ENCODE measurements around the gene ADISSP.
"Not testable (repeated sequence)": the region's sequence is repeated elsewhere in the genome, so short reads cannot be mapped to it uniquely, and the experiment has no call there.

Gene ADISSP

GRCh38 chr20:3794168-3794567, 26.6 kb upstream of the ADISSP start:
- CTCF ChIA-PET, H3K9me3 Mint-ChIP-seq, H3K4me3 Mint-ChIP-seq, H3K27ac Mint-ChIP-seq, DNase-seq: not testable (repeated sequence)
- peaks cover 10% of the 10 kb centered on the region for H3K27me3 Mint-ChIP-seq
- peaks cover 30% of the 10 kb centered on the region for H3K4me1 Mint-ChIP-seq
- peaks cover 33% of the 10 kb centered on the region for H3K36me3 Mint-ChIP-seq

GRCh38 chr20:3789201-3789600, 21.6 kb upstream of the ADISSP start:
- H3K27ac Mint-ChIP-seq: peak overlapping the region; percentile 49
- CTCF ChIA-PET: interaction anchor here (2.5 to 6.9 kb wide), 3 partner anchors 25 to 66 kb away, joined by 18 to 52 read pairs (median 49); partner anchors contain the start of gene AP5S1
- not testable (repeated sequence) for H3K4me3 Mint-ChIP-seq, H3K36me3 Mint-ChIP-seq, DNase-seq, H3K9me3 Mint-ChIP-seq
- peaks cover 10% of the 10 kb centered on the region for H3K27me3 Mint-ChIP-seq
- peaks cover 36% of the 10 kb centered on the region for H3K4me1 Mint-ChIP-seq

GRCh38 chr20:3788685-3789155, 21.2 kb upstream of the ADISSP start:
- CTCF ChIA-PET: interaction anchor here (2.5 to 6.9 kb wide), 3 partner anchors 26 to 67 kb away, joined by 18 to 52 read pairs (median 49); partner anchors contain the start of gene AP5S1
- no peak for DNase-seq
- Mint-ChIP-seq H3K27ac (peak overlapping the region; percentile 49), H3K36me3 (peaks cover 10% of the 10 kb centered on the region), H3K27me3 (peaks cover 10% of the 10 kb centered on the region), H3K4me1 (peaks cover 37% of the 10 kb centered on the region), H3K9me3 (no peaks in the 10 kb centered on the region), H3K4me3 (no peak overlapping the region)

DNA sequence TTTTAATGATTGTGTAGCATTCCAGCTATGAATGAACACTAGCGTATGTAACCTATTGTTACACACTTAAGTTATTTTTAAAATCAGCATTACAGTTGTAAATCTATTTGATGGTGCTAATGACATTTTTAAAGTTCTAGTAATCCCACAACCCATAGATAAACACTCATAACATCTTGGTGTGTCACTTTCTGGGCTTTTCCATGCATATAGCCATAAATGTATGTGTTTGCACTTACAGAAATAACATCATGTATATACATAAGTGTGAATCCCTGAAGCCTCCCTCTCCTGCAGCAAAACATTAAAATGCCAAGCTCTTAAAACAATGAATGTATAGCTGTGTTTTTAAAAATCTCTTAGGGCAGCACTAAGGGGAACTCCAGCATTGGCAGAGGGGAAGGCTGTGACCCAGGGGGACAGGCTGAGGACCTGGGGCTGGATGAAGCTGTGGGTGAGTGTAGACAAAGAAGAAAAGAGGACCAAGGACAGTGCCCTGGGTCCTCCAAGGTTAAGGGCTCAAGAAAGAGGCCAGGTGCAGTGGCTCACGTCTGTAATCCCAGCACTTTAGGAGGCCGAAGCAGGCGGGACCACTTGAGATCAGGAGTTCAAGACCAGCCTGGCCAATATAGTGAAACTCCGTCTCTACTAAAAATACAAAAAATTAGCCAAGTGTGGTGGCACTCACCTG, 19.9 kb upstream of the ADISSP start:
- peaks cover 10% of the 10 kb centered on the region for H3K27me3 Mint-ChIP-seq
- peaks cover 48% of the 10 kb centered on the region for H3K4me1 Mint-ChIP-seq
- peaks cover 17% of the 10 kb centered on the region for H3K36me3 Mint-ChIP-seq
- peak overlapping the region; percentile 60 for H3K27ac Mint-ChIP-seq
- CTCF ChIA-PET: interaction anchor here (0.7 to 6.9 kb wide), 6 partner anchors 8 to 68 kb away, joined by 3 to 52 read pairs (median 13); partner anchors contain the start of genes ADISSP and AP5S1
- no peaks in the 10 kb centered on the region for H3K9me3 Mint-ChIP-seq
- H3K4me3 Mint-ChIP-seq: peak overlapping the region; percentile 71
- no peak for DNase-seq

DNA sequence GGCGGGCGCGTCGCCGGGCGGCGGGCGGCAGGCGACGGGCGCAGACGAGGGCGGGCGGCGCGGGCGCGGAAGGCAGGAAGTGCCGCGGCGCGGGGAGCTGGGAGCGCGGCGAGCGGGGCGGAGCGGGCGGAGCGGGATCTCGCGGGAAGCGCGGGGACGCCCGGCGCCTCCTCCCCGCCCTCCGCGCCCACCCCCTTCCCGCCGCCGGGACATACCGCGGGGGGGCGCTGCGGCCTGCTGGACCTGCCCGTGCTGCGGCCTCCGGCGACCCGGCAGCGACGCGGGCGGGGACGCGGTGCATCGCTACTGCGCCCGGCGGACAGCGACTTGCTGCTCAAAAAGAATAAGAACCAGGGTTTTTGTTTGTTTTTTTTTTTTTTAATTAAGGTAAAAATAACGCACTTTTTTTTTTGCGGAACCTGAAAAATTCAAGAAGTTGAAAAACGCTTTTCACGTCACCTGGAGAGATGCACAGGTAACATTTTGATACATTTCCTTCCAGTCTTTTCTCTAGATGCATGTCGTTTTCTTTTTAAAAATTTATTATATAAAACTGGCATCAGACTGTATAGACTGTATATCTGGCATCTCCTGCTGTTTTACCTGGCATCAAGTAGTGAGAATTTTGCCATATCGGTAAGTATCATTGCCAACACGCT, 19.2 kb upstream of the ADISSP start, which contains the start of gene CENPB:
TSS of gene CENPB (minus strand) at position 76 of the 659 bp plus-strand sequence. CDS start 257 bp downstream, outside the sequence.
- H3K4me1 Mint-ChIP-seq: peaks cover 52% of the 10 kb centered on the region
- H3K36me3 Mint-ChIP-seq: peaks cover 17% of the 10 kb centered on the region
- DNase-seq: peak; percentile 91
- peaks cover 14% of the 10 kb centered on the region for H3K27me3 Mint-ChIP-seq
- no peaks in the 10 kb centered on the region for H3K9me3 Mint-ChIP-seq
- peak within 1 kb of the TSS; percentile 84 for H3K27ac Mint-ChIP-seq
- CTCF ChIA-PET: interaction anchor here (0.7 to 6.9 kb wide), 9 partner anchors 8 to 69 kb away, joined by 3 to 52 read pairs (median 6); partner anchors contain the start of genes ADISSP and AP5S1
- peak within 1 kb of the TSS; percentile 81 for H3K4me3 Mint-ChIP-seq

- peak; percentile 69 for DNase-seq
- Mint-ChIP-seq H3K36me3 (peaks cover 17% of the 10 kb centered on the region), H3K9me3 (no peaks in the 10 kb centered on the region), H3K4me3 (peak overlapping the region; percentile 81), H3K4me1 (peaks cover 59% of the 10 kb centered on the region), H3K27me3 (peaks cover 16% of the 10 kb centered on the region), H3K27ac (peak overlapping the region; percentile 84)
- CTCF ChIA-PET: interaction anchor here (1.0 to 6.9 kb wide), 6 partner anchors 18 to 69 kb away, joined by 4 to 52 read pairs (median 7); partner anchors contain the start of genes ADISSP and AP5S1
Measured at GRCh38 chr20:3786126-3786484, 18.6 kb upstream of the ADISSP start.

DNA sequence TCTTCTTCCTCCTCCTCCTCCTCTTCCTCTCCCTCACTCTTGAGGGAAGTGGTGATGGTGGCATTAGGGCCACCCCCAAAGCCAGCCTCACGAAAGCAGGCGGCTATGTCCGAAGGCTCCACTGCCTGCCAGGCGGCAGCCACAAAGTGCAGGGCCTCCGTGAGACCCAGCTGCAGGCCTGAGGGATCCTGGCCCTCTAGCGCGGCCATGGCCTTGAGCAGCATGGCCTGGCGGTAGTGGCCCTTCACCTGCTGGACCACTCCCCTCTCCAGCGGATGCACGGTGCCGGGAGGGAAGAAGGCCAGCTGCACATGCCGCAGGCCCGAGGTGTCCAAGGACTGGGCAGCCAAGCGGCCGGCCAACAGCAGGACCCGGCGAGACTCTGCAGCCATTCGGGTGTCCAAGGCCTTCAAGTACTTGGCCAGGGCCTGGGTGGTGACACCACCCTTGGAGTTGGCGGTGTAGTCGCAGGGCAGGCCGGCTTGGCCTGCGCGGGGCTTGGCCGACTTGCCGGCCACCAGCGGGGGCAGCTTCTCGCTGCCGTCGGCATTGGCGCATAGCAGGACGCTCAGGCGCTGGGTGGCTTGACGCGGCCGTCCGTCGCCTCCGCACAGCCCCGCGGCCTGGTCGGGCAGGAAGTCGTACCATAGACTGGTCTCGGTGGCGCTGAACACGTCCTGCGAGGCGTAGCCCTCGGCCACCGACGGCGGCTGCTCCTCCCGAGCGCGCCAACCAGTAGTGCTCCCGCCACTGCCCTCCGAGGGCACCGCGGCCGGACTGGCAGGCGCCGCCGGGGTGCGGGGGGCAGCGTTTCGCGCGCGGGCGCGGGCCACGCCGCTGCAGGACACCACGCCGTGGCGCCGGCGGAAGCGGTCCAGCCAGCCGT, 17.9 kb upstream of the ADISSP start:
- H3K4me1 Mint-ChIP-seq: peaks cover 65% of the 10 kb centered on the region

DNA sequence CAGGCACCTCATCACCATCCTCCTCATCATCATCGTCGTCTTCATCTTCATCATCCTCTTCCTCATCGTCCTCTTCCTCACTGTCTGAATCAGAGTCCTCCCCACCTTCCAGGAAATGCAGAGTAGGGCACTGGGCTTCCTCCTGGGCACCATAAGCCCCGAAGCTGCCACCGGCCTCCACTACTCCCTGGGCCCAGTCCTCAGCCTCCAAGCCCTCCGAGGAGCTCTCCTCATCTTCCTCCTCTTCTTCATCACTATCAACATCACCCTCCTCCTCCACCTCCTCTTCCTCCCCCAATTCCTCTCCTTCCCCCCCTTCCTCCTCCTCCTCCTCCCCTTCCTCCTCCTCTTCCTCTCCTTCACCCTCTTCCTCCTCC, 17.3 kb upstream of the ADISSP start:
- Mint-ChIP-seq H3K36me3 (peaks cover 17% of the 10 kb centered on the region), H3K4me3 (peak overlapping the region; percentile 47), H3K27ac (peak overlapping the region; percentile 65), H3K4me1 (peaks cover 67% of the 10 kb centered on the region), H3K9me3 (no peaks in the 10 kb centered on the region), H3K27me3 (peaks cover 25% of the 10 kb centered on the region)
- CTCF ChIA-PET: interaction anchor here (1.7 to 5.1 kb wide), 2 partner anchors 31 to 71 kb away, joined by 6 to 49 read pairs; no protein-coding TSS in a partner anchor
- DNase-seq: no peak

More for the DNA sequence above, 17.9 kb upstream of the ADISSP start:
- H3K4me3 Mint-ChIP-seq: peak overlapping the region; percentile 47
- CTCF ChIA-PET: interaction anchor here (1.0 to 6.9 kb wide), 6 partner anchors 18 to 70 kb away, joined by 4 to 52 read pairs (median 7); partner anchors contain the start of genes ADISSP and AP5S1
- no peaks in the 10 kb centered on the region for H3K9me3 Mint-ChIP-seq
- H3K36me3 Mint-ChIP-seq: peaks cover 17% of the 10 kb centered on the region
- H3K27me3 Mint-ChIP-seq: peaks cover 19% of the 10 kb centered on the region
- H3K27ac Mint-ChIP-seq: no peak overlapping the region
- DNase-seq: no peak

DNA sequence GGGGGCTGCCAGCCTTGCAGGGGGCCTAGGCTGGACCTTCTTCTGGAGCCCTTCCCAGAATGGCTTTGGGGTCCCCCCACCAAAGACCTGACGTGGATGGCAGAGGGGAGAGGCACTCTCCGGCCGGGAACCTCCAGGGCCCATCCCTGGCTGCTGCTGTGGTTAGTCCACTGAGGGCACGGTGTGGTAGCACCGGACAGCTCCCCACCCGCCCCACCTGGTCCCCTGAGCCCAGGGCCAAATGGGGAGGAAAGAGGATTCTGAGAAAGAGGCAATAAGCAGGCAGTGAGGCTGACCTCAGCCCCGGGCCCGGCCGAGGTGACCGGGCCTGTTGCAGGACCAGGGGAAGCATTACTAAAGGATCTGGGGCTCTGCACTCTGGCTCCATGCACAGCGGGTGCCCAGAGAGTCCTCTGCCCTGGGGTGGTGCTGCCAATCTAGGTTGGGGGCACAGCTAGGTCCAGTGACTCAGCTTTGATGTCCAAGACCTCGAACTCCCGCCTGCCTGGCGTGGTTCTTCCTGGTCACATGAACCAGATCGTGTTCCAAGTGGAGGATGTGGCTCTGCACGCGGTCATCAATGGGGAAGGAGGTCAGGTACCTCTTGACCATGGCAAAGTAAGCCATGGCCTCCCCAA, 16.8 kb upstream of the ADISSP start:
- CTCF ChIA-PET: interaction anchor here (5.1 kb wide), 1 partner anchor 71 kb away, joined by 49 read pairs; no protein-coding TSS in a partner anchor
- H3K36me3 Mint-ChIP-seq: peaks cover 17% of the 10 kb centered on the region
- no peak for DNase-seq
- peak overlapping the region; percentile 43 for H3K27ac Mint-ChIP-seq
- H3K9me3 Mint-ChIP-seq: no peaks in the 10 kb centered on the region
- H3K4me1 Mint-ChIP-seq: peaks cover 71% of the 10 kb centered on the region
- H3K27me3 Mint-ChIP-seq: peaks cover 30% of the 10 kb centered on the region
- peak overlapping the region; percentile 47 for H3K4me3 Mint-ChIP-seq

DNA sequence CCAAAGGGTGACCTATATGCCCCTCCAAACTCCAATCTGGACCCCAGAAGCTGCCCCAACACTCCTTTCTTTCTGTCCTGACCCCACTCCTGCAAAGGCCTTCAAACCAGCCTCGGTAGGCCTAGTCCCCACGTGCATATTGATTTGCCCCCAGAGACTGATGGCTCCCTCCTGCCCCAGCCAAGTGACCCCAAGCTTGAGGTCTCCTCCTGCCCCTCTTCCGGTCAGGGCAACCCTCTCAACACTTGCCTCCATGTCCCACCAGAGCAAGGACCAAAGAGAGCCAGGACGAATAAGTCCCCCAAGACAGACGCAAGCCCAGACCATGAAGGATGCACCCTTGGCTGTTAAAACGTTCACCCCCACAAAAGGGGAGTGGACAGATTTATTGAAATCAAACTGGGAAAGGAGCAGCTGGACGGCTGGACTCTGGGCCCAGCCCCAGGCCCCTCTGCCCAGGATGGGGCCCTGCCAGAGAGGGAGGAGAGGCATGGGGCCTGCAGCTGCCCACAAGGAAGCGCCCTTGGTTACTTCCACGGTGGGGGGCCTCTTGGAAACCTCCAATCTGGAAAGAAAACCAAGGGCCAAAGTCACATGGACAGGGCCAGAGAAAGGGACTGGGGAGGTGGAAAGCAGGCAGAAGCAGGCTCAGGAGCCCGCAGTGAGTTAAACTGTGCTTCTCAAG, 16.1 kb upstream of the ADISSP start:
- Mint-ChIP-seq H3K4me3 (no peak overlapping the region), H3K27me3 (peaks cover 37% of the 10 kb centered on the region), H3K4me1 (peaks cover 69% of the 10 kb centered on the region), H3K9me3 (no peaks in the 10 kb centered on the region), H3K27ac (no peak overlapping the region), H3K36me3 (peaks cover 17% of the 10 kb centered on the region)
- CTCF ChIA-PET: no interaction called here
- DNase-seq: no peak

- Mint-ChIP-seq H3K27ac (no peak overlapping the region), H3K27me3 (peaks cover 43% of the 10 kb centered on the region), H3K4me1 (peaks cover 65% of the 10 kb centered on the region), H3K36me3 (peaks cover 17% of the 10 kb centered on the region), H3K4me3 (no peak overlapping the region), H3K9me3 (no peaks in the 10 kb centered on the region)
- no peak for DNase-seq
- CTCF ChIA-PET: no interaction called here
Measured at GRCh38 chr20:3783068-3783489, 15.5 kb upstream of the ADISSP start.

GRCh38 chr20:3782597-3782996, 15.0 kb upstream of the ADISSP start:
- H3K4me1 Mint-ChIP-seq: peaks cover 63% of the 10 kb centered on the region
- DNase-seq: no peak
- no peaks in the 10 kb centered on the region for H3K9me3 Mint-ChIP-seq
- CTCF ChIA-PET: no interaction called here
- peaks cover 48% of the 10 kb centered on the region for H3K27me3 Mint-ChIP-seq
- H3K36me3 Mint-ChIP-seq: peaks cover 17% of the 10 kb centered on the region
- no peak overlapping the region for H3K27ac Mint-ChIP-seq
- H3K4me3 Mint-ChIP-seq: no peak overlapping the region
